HG03342 (cell line): ENCODE data around the gene BCAS4.
"Not testable (repeated sequence)": the region's sequence is repeated elsewhere in the genome, so short reads cannot be mapped to it uniquely, and the experiment has no call there.

Experiments
- ATAC-seq: cut with Tn5 transposase; IDR thresholded peaks from one replicate; pipeline ENCODE4 v1.9.1; 2021; ENCODE audit warnings: mild to moderate bottlenecking, moderate library complexity; ENCODE audit not compliant: unreplicated experiment

The BCAS4 gene

GRCh38 chr20:50874111-50874757 lies 79.4 kb downstream of the BCAS4 start:
- ATAC-seq, result no peak

GRCh38 chr20:50874758-50875665 lies 80.2 kb downstream of the BCAS4 start:
- no peak for ATAC-seq

GRCh38 chr20:50876063-50876685 lies 81.3 kb downstream of the BCAS4 start:
- ATAC-seq, result no peak

- ATAC-seq, result no peak
Measured at GRCh38 chr20:50876816-50877215, 82.0 kb downstream of the BCAS4 start.

GRCh38 chr20:50877232-50877743 lies 82.4 kb downstream of the BCAS4 start:
- ATAC-seq, result no peak

GRCh38 chr20:50879649-50880550 lies 85.0 kb downstream of the BCAS4 start:
- no peak for ATAC-seq

- ATAC-seq, result not testable (repeated sequence)
Measured at GRCh38 chr20:50881759-50882424, 87.0 kb downstream of the BCAS4 start.

- ATAC-seq, result no peak
Measured at GRCh38 chr20:50883856-50884255, 89.0 kb downstream of the BCAS4 start.

GRCh38 chr20:50885068-50885467 lies 90.2 kb downstream of the BCAS4 start:
- no peak for ATAC-seq

- ATAC-seq, result no peak
Measured at GRCh38 chr20:50885781-50886180, 90.9 kb downstream of the BCAS4 start.

GRCh38 chr20:50886184-50886790 lies 91.4 kb downstream of the BCAS4 start:
- ATAC-seq, result no peak

GRCh38 chr20:50887576-50887975 lies 92.7 kb downstream of the BCAS4 start:
- ATAC-seq, result no peak

- no peak for ATAC-seq
Measured at GRCh38 chr20:50891138-50891537, 96.3 kb downstream of the BCAS4 start.

GRCh38 chr20:50892394-50892793 lies 97.5 kb downstream of the BCAS4 start:
- ATAC-seq, result no peak

GRCh38 chr20:50893620-50894019 lies 98.8 kb downstream of the BCAS4 start:
- ATAC-seq, result no peak

- no peak for ATAC-seq
Measured at GRCh38 chr20:50895111-50895830, 100.4 kb downstream of the BCAS4 start.

GRCh38 chr20:50898475-50898874 lies 103.6 kb downstream of the BCAS4 start:
- ATAC-seq, result no peak

GRCh38 chr20:50900261-50900660 lies 105.4 kb downstream of the BCAS4 start:
- no peak for ATAC-seq

GRCh38 chr20:50901301-50901700 lies 106.4 kb downstream of the BCAS4 start:
- ATAC-seq, result no peak
